Neural progenitor cell (in vitro differentiated cells): ENCODE data around the gene BMP3. TPM values are rescaled to one million over a fixed set of nuclear protein-coding genes. Genes with fewer than 3 reads are reported as not detected.

Experiments
- DNase-seq: peaks from one replicate; pipeline ENCODE4 v3.0.0-alpha.2; 2016; ENCODE audit warnings: low spot score
- H2AFZ ChIP-seq: fragments of 200-600 bp; sonication (generic); replicated peaks from 2 replicates; pipeline ENCODE4 v1.6.1; 2016; ENCODE audit warnings: antibody characterized with exemption
- H3F3A ChIP-seq: fragments of 200-600 bp; sonication (generic); 2 replicates; pipeline ENCODE4 v1.6.1; 2016; ENCODE audit warnings: antibody characterized with exemption, low read depth
- H3K27ac ChIP-seq: fragments of 200-600 bp; sonication (generic); 2 replicates; pipeline ENCODE4 v1.5.1; 2016; ENCODE audit warnings: mild to moderate bottlenecking
- H3K27me3 ChIP-seq: fragments of 200-600 bp; sonication (generic); 2 replicates; pipeline ENCODE4 v1.6.1; 2016; ENCODE audit warnings: mild to moderate bottlenecking, moderate library complexity
- H3K36me3 ChIP-seq: fragments of 200-600 bp; sonication (generic); 2 replicates; pipeline ENCODE4 v1.5.1; 2016
- H3K4me1 ChIP-seq: fragments of 200-600 bp; sonication (generic); 2 replicates; pipeline ENCODE4 v1.6.1; 2016; ENCODE audit warnings: mixed run types
- H3K4me2 ChIP-seq: fragments of 200-600 bp; sonication (generic); 2 replicates; pipeline ENCODE4 v1.6.1; 2016
- H3K4me3 ChIP-seq: fragments of 200-600 bp; sonication (generic); 2 replicates; pipeline ENCODE4 v1.5.1; 2016
- H3K79me2 ChIP-seq: fragments of 200-600 bp; sonication (generic); 2 replicates; pipeline ENCODE4 v1.6.1; 2016; ENCODE audit warnings: low read depth
- H3K9ac ChIP-seq: fragments of 200-600 bp; sonication (generic); 2 replicates; pipeline ENCODE4 v1.6.1; 2016
- H3K9me3 ChIP-seq: fragments of 200-600 bp; sonication (generic); 2 replicates; pipeline ENCODE4 v1.5.1; 2016; ENCODE audit warnings: low read depth
- H4K20me1 ChIP-seq: fragments of 200-600 bp; sonication (generic); 2 replicates; pipeline ENCODE4 v1.6.1; 2016; ENCODE audit warnings: low read depth
- H3K27ac Mint-ChIP-seq: 3 replicates; pipeline ENCODE4 v1.8.0; 2021; ENCODE audit warnings: mixed read lengths
- H3K27me3 Mint-ChIP-seq: 2 replicates; pipeline ENCODE4 v1.8.0; 2022; ENCODE audit warnings: low read depth, mild to moderate bottlenecking, inconsistent platforms, moderate library complexity, mixed read lengths; ENCODE audit not compliant: insufficient read depth
- H3K36me3 Mint-ChIP-seq: 3 replicates; pipeline ENCODE4 v1.8.0; 2021; ENCODE audit warnings: mixed read lengths
- H3K4me1 Mint-ChIP-seq: 3 replicates; pipeline ENCODE4 v1.8.0; 2021; ENCODE audit warnings: mixed read lengths
- H3K4me3 Mint-ChIP-seq: 3 replicates; pipeline ENCODE4 v1.8.0; 2021; ENCODE audit warnings: mild to moderate bottlenecking, moderate library complexity, mixed read lengths
- H3K9me3 Mint-ChIP-seq: 3 replicates; pipeline ENCODE4 v1.8.0; 2020; ENCODE audit warnings: mixed read lengths
- EZH2 ChIP-seq: fragments of 200-600 bp; sonication (generic); IDR thresholded peaks from 2 replicates; pipeline ENCODE4 v1.6.1; 2017; ENCODE audit warnings: antibody characterized with exemption, mild to moderate bottlenecking, moderate library complexity
- EZH2phosphoT487 ChIP-seq: fragments of 200-600 bp; sonication (generic); IDR thresholded peaks from 2 replicates; pipeline ENCODE4 v1.6.1; 2017; ENCODE audit warnings: antibody characterized with exemption
- total RNA-seq: library from RNA; depleted of rRNA; stranded (reverse); fragments of >200 nt; gene quantifications from 2 replicates; pipeline ENCODE4 v1.2.3, GENCODE V29; 2015; ENCODE audit warnings: low replicate concordance
- TF ChIP-seq, protein P1 (sequence below): fragments of 200-600 bp; sonication (generic); IDR thresholded peaks from 2 replicates; pipeline ENCODE4 v1.5.1; 2017; ENCODE audit warnings: antibody characterized with exemption, mild to moderate bottlenecking

The BMP3 gene
- total RNA-seq, 1 donor from 2014 or later: not detected

- H3K9me3 ChIP-seq: no peaks in the 10 kb centered on the region
- no peaks in the 10 kb centered on the region for H3F3A ChIP-seq
- no peak for TF ChIP-seq EZH2phosphoT487
- TF ChIP-seq, protein P1, sequence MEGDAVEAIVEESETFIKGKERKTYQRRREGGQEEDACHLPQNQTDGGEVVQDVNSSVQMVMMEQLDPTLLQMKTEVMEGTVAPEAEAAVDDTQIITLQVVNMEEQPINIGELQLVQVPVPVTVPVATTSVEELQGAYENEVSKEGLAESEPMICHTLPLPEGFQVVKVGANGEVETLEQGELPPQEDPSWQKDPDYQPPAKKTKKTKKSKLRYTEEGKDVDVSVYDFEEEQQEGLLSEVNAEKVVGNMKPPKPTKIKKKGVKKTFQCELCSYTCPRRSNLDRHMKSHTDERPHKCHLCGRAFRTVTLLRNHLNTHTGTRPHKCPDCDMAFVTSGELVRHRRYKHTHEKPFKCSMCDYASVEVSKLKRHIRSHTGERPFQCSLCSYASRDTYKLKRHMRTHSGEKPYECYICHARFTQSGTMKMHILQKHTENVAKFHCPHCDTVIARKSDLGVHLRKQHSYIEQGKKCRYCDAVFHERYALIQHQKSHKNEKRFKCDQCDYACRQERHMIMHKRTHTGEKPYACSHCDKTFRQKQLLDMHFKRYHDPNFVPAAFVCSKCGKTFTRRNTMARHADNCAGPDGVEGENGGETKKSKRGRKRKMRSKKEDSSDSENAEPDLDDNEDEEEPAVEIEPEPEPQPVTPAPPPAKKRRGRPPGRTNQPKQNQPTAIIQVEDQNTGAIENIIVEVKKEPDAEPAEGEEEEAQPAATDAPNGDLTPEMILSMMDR: no peak
- Mint-ChIP-seq H3K27me3 (no peaks in the 10 kb centered on the region), H3K4me1 (peaks cover 2% of the 10 kb centered on the region), H3K4me3 (no peak overlapping the region), H3K9me3 (no peaks in the 10 kb centered on the region), H3K27ac (no peak overlapping the region), H3K36me3 (no peaks in the 10 kb centered on the region)
- no peak overlapping the region for H3K9ac ChIP-seq
- no peak overlapping the region for H3K27ac ChIP-seq
- no peak overlapping the region for H2AFZ ChIP-seq
- H3K4me2 ChIP-seq: no peak overlapping the region
- peaks cover 12% of the 10 kb centered on the region for H3K27me3 ChIP-seq
- no peaks in the 10 kb centered on the region for H3K4me1 ChIP-seq
- H3K4me3 ChIP-seq: no peak overlapping the region
- H3K79me2 ChIP-seq: no peaks in the 10 kb centered on the region
- H3K36me3 ChIP-seq: no peaks in the 10 kb centered on the region
- no peak for DNase-seq
- H4K20me1 ChIP-seq: no peaks in the 10 kb centered on the region
These were observed 40.5 kb downstream of the BMP3 start for GRCh38 chr4:81071013-81071412.

DNA sequence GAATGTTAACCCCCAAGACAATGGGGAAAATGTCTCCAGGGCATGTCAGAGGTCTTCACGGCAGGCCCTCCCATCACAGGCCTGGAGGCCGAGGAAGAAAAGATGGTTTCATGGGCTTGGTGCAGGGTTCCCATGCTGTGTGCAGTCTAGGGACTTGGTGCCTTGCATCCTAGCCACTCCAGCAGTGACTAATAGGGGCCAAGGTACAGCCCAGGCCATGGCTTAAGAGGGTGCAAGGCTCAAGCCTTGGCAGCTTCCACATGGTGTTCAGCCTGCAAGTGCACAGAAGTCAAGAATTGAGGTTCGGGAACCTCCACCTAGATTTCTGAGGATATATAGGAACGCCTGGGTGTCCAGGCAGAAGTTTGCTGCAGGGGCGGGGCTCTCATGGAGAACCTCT, 50.6 kb downstream of the BMP3 start:
- peaks cover 4% of the 10 kb centered on the region for H3K27me3 Mint-ChIP-seq
- H3K4me2 ChIP-seq: no peak overlapping the region

GRCh38 chr4:81084029-81084428, 53.5 kb downstream of the BMP3 start:
- H3K36me3 ChIP-seq: no peaks in the 10 kb centered on the region
- H3K4me3 Mint-ChIP-seq: no peak overlapping the region
- H3K36me3 Mint-ChIP-seq: no peaks in the 10 kb centered on the region
- H3K4me3 ChIP-seq: no peak overlapping the region
- H3K4me2 ChIP-seq: no peak overlapping the region
- no peak overlapping the region for H3K9ac ChIP-seq
- H3K27ac ChIP-seq: no peak overlapping the region
- H3K79me2 ChIP-seq: no peaks in the 10 kb centered on the region
- TF ChIP-seq EZH2phosphoT487 (no peak), EZH2 (no peak)
- TF ChIP-seq, protein P1: no peak
- no peak overlapping the region for H3K27ac Mint-ChIP-seq
- H3F3A ChIP-seq: no peaks in the 10 kb centered on the region
- H3K27me3 Mint-ChIP-seq: peaks cover 4% of the 10 kb centered on the region
- no peaks in the 10 kb centered on the region for H3K4me1 Mint-ChIP-seq
- peaks cover 16% of the 10 kb centered on the region for H3K9me3 Mint-ChIP-seq
- H4K20me1 ChIP-seq: no peaks in the 10 kb centered on the region
- no peaks in the 10 kb centered on the region for H3K9me3 ChIP-seq
- DNase-seq: no peak
- no peak overlapping the region for H2AFZ ChIP-seq
- no peaks in the 10 kb centered on the region for H3K4me1 ChIP-seq
- H3K27me3 ChIP-seq: no peaks in the 10 kb centered on the region

More for the DNA sequence above, 50.6 kb downstream of the BMP3 start:
- Histone ChIP-seq H3K9ac (no peak overlapping the region), H3K27ac (no peak overlapping the region), H4K20me1 (no peaks in the 10 kb centered on the region), H3K27me3 (no peaks in the 10 kb centered on the region), H3K9me3 (no peaks in the 10 kb centered on the region), H3K4me1 (no peaks in the 10 kb centered on the region), H2AFZ (no peak overlapping the region), H3K79me2 (no peaks in the 10 kb centered on the region), H3K4me3 (no peak overlapping the region), H3F3A (no peaks in the 10 kb centered on the region), H3K36me3 (no peaks in the 10 kb centered on the region)
- Mint-ChIP-seq H3K4me1 (no peaks in the 10 kb centered on the region), H3K4me3 (no peak overlapping the region), H3K9me3 (peaks cover 16% of the 10 kb centered on the region), H3K27ac (no peak overlapping the region), H3K36me3 (no peaks in the 10 kb centered on the region)
- no peak for TF ChIP-seq EZH2phosphoT487
- DNase-seq: no peak

GRCh38 chr4:81084634-81085033, 54.1 kb downstream of the BMP3 start:
- no peaks in the 10 kb centered on the region for H3K4me1 Mint-ChIP-seq
- H3K27ac ChIP-seq: no peak overlapping the region

More at GRCh38 chr4:81084634-81085033, 54.1 kb downstream of the BMP3 start:
- peaks cover 16% of the 10 kb centered on the region for H3K9me3 Mint-ChIP-seq
- H3K4me2 ChIP-seq: no peak overlapping the region
- H3K9ac ChIP-seq: no peak overlapping the region
- H3F3A ChIP-seq: no peaks in the 10 kb centered on the region
- H3K79me2 ChIP-seq: no peaks in the 10 kb centered on the region
- H3K36me3 Mint-ChIP-seq: no peaks in the 10 kb centered on the region
- H4K20me1 ChIP-seq: no peaks in the 10 kb centered on the region
- H3K9me3 ChIP-seq: no peaks in the 10 kb centered on the region
- TF ChIP-seq, protein P1: no peak
- TF ChIP-seq EZH2phosphoT487 (no peak), EZH2 (no peak)
- H3K4me3 Mint-ChIP-seq: no peak overlapping the region
- H3K27ac Mint-ChIP-seq: no peak overlapping the region
- H3K36me3 ChIP-seq: no peaks in the 10 kb centered on the region
- H3K27me3 Mint-ChIP-seq: peaks cover 4% of the 10 kb centered on the region
- no peak overlapping the region for H2AFZ ChIP-seq
- H3K4me3 ChIP-seq: no peak overlapping the region
- no peaks in the 10 kb centered on the region for H3K27me3 ChIP-seq
- DNase-seq: no peak
- H3K4me1 ChIP-seq: no peaks in the 10 kb centered on the region
